Measurements from ENCODE around the gene TMED3.

TMED3 gene

DNA sequence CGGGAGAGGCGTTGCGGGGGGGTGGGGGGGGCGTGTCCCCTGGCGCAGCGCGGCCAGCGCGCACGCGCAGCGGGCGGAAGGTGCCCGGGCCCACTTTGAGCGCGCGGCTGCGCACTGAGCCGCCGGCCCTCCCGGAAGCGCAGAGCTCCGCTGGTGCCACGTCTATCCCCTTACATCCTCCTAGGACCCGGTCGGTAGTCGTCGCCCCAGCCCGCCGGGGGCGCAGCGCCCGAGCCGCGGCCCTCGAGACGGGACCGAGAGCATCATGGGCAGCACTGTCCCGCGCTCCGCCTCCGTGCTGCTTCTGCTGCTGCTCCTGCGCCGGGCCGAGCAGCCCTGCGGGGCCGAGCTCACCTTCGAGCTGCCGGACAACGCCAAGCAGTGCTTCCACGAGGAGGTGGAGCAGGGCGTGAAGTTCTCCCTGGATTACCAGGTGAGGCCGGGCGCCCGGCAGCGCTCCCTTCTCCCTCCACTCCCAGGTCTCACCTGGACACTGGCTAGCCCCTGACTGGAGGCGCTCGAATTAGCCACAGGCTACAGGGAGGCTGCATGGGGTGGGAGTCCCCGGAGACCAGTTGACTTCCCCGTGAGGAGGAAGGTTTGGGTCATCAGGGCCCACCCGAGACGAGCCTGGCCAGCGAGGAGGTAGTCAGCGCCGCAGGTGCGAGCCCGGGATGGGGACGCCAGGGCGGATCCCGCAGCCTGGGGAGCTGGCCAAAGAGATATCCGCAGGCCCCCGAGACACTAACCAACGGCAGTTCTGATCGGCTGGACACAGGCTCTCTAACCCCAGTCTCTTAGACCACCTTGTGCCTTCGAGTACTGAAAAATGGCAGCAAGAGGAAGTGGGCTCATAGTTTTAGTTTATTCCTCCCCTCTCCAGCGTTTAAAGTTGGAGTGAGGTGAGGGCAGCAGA, at the start of gene TMED3:
TMED3 (plus strand) TSS at position 128 of the 916 bp plus-strand sequence; CDS start at position 266, 138 bp downstream.
- DNase-seq = peak; percentile 66

DNA sequence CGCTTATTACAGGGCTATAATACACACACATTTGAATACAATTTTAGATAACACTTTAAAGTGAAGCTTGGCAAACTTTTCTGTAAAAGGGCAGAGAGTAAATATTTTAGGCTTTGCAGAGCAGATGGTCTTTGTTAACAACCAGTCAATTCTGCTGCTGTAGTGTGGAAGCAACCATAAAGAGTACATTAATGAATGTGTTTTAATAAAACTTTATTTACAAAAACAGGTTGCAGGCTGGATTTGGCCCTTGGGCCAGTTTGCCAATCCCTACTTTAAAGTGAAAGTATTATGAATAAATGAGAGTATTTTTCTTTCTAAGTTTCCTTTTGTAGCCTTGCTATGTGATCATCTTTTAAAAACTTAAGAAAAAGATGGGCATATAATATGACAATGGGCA, 49.1 kb upstream of the TMED3 start:
- no peak for DNase-seq

DNA sequence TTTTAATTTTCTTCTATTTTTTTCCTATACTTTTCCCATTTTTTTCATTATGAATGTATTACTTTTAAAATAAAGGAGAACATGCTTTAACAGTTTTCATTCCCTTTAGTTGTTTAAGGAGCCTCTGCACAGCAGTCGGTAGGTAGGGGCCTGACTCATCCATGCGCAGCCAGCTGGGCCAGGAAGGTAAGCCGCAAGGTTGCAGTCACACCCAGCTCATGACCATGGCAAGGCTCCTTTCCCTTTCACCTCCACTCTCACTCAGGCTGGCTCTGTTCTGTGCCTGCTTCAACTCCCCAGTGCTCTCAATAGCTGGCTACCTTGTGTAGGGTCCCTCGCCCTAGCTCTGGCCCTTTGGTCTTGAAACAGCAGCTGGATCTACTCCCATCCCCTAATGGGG, 45.7 kb upstream of the TMED3 start:
- no peak for DNase-seq

DNA sequence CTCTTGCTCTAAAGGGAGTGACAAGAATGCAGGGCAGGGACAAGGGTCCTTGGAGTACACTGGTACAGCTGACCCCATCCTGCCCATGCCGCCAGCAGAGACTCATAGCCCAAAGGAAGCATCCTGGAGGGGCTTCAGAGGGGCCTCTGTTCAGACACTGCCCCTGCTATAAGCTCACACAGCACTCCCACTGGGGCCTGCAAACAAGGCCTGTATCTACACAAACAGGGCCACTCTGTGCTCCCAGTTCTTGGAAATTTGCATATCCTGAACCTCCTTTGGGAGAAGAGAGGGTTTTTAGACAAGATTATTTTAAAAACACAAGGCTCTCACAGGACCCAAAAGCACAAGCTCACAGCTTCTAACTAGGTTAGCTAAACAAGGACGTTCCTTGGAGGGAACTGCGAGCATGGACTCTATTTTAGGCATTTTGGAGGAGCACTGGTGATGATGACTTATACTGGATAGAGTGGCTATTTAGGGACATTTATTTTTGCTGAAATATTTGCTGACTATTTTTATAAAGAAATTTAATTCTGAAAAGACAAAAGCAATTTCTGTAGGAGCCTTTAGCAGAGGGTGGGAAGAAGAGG, 44.8 kb upstream of the TMED3 start:
- no peak for DNase-seq

DNA sequence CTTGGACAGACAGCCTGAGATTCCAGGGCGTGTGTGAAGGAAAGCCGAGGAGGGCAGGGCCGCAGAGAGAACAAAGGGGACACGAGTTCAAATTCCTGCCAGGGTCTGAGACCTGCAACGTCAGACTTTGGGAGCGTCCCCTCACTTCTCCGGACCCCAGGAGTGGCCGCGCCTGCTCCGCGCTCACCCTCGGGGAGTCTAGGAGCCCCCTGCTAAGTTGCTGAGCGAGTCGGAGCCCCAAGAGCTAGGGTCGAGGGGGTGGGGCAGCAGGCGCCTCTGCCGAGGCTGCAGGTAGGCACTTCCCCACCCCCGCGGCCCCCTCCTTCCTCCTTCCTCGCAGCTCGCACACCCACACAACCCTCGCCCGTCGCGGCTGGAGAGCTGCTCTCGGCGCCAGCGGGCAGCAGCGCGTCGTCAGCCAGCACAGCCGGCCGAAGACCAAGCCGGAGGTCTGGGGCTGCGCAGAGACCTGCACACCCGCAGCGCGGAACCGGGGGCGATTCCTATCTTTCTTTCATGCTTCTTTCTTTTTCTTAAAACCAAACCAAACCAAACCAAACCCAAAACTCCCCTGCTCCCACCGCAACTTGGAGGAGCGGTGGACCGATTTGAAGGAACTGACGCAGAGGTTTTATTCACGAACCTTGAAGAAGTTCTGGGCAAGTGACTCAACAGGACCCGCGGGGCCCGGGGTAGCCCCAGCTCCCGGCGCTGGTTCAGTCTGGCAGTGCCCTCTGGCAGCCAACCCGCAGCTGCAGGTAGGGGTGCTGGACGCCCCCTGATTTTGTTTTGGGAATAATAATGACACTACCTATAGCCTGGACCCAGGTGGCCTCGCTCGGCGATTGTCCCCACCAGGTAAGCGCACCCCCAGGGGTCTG, 28.3 kb upstream of the TMED3 start, which contains the start of gene ANKRD34C:
ANKRD34C (plus strand) TSS at position 352 of the 881 bp plus-strand sequence. CDS start 10,563 bp downstream, outside the sequence.
- peak; percentile 10 for DNase-seq

DNA sequence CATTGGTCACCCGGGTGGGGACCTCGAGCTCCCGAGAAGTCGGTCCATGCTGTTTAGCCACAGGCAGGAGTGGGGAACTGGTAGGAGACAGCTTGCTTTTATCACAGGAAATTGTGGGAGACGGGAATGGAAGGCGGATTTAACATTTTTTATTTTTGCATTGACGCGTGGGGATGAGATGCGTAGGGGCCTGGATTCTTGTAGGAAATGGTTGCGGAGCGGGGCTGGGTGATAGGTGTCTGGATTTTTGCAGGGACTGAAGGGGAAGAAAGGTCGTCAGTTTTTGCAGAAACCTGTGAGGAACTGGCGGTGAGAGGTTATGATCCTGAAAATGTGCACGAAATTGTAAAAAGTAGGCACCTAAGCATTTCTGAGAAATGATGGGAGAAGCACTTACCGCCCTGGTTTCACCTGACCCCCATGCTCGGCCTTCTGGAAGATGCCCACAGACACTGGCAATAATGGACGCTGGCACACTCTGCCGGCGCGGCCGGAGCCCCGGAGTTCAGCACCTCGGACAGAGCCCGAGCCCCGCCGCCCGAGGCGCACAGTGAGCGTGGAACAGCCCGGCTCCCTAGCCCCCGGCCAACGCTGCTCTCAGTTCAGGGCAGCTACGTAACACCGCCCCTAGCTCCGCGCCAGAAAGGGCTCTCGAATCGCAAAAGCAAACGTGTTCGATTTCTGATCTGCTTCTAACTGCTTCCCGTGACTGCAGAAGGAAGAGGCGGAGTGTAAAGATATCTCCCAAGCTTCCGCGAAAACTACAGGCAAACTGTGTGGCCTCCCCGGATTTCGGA, 27.5 kb upstream of the TMED3 start:
- DNase-seq = peak; percentile 11

DNA sequence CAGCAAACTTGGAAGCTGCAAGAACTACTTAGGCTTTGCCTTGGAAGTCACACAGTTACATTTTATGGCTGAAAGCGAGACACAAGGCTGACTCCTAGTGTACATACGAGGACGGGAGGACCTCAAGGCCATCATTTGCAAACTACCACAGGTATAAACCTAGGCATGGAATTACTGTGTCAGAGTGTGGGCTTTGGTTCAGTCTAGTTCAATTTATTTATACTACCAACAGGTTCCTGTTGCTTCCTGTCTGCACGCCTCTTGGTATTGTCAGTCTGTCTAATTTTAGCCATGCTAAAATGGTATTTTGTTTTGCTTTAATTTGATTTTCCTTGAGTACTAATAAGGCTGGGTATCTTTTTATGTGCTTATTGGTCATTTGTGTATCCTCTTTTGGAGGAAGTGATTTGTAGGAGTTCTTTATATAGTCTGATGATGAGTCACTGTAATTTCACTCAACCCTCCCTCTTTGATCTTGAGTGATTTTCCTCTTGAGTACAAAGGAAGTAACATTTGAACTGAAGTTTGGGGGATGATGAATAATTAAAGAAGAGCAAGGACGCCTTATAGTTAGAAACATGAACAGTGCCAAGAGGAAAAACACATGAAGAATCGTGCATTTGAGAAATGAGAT, 20.2 kb upstream of the TMED3 start:
- DNase-seq = no peak

DNA sequence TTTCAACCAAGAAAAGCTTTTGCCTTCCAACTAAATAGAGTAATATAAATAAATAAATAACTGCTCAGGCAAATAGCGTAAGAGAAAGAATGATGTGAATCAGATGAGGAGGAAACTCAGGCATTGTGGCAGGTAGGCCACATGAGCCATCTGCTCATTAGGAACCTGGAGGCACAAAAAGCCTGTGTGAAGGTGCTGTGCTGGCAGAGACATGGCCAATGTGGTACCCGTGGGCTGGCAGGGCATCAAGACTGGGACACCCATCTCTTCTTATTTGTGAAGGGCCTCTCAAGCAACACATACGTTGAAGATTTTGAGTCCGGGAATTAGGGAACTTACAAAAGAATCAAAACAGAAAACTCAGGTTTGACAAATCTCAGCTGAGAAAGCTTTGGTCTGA, 18.9 kb upstream of the TMED3 start:
- no peak for DNase-seq

DNA sequence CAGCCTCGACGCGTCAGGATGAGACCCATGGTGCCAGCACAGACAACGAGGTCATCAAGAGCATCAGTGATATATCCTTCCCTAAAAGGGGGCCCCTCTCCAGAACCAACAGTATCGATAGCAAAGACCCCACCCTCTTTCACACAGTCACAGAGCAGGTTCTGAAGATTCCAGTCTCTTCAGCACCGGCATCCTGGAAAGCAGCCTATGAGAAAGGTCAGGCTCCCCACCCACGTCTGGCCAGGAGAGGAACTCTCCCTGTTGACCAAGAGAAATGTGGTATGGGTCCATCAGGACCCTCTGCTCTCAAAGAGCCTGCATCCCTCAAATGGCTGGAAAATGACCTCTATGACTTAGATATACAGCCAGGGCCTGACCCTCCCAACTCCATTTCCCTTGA, 16.8 kb upstream of the TMED3 start:
- no peak for DNase-seq

DNA sequence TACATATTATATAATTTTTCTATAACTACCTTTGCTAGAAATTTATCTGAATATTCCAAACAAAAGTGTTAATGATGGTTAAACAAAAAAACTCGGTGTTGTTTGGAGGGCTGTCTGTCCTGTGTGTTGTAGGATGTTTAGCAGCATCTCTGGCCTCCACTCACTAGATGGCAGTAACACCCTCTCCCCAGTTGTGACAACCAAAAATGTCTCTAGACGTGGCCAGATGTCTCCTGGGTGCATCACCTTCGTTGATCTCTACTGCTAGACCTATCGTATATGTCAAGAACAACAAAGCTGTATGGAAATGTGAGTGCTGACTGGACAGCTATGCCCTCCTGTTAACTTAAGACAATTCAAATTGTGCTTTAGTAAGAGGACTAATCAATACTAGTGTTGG, 14.3 kb upstream of the TMED3 start:
- DNase-seq = no peak

DNA sequence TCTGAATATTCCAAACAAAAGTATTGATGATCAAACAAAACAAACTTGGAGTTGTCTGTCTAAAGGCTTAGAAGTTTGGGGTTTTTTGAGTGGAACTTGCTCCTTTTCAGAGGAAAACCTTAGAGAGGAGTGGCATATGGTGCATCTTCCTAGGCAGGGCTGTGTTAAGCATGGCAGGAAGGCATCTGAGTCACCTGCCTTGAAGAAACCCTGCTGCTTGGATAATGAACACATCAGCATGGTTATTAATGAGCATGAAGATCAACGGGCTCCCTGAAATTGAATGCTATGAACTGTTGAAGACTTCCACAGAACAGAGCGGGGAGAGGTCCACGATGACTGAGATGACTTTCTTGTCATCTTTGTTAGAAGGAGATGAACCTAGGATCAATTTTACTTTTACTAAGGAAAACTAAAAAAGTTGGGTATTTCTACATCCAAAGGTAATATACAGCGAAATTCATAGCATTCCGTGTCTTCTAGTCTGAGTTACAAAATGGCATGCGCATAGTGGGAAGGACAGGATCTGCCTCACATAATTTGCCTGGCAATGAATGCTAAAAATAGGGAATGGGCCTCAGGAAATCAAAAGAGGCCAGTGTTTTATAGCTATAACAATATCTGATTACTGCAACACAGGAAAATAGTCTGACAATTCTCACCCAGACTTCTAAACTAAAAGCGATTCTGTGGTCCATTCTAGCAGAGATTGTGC, 11.6 kb upstream of the TMED3 start:
- no peak for DNase-seq

DNA sequence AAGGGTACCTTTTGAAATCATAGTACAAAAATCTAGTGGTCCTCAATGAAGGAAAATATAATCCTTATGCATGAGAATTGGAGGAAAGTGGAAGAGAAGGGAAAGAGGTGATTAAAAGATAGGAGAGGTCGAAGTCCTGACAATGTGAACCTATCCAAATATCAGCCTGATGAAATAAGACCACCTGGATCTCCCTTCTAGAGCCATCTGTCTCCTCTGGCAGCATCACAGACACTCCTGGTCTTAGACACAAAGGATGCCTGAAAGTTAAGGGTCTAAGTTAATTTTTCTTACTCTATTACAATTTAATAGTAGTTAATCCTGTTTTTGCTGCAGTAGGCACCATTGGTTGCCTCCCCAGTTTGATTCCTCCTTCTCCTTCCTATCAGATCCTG, 11.1 kb upstream of the TMED3 start:
- DNase-seq = no peak

DNA sequence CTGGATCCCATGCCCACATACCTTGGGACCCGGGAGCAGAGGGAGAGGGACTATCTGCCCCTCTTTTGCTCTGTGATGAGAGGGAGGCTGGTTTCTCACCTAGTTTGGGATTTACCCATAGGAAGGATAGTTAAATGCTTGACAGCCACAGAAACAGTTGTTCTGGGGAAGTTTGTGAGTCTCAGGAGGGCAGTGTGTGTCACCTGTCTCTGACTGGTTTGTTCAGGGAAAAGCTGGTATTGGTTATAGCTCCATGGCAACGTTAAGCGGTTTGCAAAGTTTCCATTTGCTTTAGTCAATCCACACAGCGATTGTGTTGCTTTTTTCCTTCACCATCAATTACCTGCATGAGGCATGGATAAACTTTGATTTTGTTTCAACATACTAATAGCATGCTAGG, 3.7 kb upstream of the TMED3 start:
- DNase-seq = no peak

DNA sequence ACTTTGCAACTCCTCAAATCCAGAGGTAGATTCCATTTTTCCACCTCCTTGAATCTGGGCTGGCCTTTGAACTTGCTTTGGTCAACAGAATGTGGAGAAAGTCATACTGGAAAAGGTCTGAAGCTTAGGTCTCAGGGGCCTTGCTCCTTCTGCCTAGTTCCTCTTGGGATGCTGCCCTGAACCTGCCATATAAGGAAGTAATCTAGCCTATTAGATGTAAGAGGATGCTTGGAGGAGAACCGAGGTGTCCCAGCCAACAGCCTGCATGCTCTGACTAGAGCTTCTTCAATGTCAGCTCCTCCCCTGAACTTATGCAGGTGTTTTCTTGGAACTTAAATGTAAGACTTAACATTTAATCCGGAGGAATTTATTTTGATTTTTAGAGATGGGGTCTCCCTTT, 2.0 kb upstream of the TMED3 start:
- DNase-seq = no peak

DNA sequence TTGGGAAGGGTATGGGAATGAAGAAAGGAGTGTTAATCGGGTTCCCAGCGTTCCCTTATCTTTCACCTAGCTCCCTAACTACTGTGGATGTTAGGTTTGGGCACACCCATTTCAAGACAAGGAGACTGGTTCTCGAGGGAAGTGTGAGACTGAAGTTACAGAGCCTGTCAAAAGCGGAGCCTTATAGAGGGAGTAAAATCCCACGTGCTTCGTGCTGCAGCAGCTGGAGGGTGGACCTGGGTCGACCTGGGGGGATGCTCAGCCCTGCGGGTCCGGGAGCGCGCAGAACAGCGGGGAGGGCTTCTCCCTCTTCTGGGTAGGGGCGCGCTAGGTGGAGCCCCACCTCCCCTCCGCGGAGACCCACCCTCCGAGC, 314 bp upstream of the TMED3 start:
- peak; percentile 23 for DNase-seq

DNA sequence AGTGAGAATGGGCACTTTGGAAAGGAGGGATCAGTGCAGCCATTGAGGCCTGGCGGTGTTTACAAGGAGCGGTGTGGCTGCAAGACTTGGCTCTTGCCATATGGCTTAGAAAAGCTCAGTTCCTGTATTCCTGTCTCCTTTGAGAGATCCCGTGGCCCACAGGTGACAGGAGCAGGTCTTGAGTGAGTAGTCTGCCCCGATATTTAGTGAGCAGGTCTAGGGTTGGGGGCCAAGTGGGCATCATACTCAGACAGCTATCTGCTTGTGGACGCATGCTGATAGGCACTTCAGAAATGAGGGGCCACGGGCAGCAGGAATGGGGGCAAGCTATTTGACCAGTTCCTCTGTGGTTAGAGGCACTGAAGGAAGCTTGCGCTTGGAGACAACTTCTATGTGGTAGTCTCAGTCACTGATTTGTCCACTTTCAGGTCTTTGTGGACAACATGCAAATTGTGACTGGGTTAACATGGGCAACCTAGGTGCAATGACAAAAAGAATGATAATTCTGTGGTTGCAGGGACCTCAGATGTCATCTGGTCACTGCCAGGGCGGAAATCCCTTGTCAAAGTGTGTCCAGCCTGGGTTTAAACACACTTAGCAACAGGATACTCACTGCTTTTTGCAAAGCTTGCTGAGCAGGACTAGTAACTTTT, 1.1 kb downstream of the TMED3 start:
- no peak for DNase-seq

DNA sequence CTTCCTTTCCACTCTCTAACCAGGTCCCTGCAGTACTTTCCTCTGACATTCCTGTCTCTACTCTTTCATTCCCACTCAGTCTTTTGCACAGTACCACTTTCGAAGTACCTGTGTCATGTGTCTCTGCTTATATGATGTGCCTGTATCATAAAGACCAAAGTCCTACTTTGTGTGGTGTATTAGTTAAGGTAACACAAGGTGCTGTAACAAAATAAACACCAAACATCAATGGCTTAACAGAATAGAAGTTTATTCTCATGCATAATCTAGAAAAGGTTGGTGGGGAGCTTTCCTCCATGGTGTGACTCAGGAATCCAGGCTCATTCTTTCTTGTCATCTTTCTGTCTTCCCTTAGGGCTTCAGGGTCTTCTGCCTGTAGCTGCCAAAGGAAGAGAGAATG, 3.3 kb downstream of the TMED3 start:
- no peak for DNase-seq

DNA sequence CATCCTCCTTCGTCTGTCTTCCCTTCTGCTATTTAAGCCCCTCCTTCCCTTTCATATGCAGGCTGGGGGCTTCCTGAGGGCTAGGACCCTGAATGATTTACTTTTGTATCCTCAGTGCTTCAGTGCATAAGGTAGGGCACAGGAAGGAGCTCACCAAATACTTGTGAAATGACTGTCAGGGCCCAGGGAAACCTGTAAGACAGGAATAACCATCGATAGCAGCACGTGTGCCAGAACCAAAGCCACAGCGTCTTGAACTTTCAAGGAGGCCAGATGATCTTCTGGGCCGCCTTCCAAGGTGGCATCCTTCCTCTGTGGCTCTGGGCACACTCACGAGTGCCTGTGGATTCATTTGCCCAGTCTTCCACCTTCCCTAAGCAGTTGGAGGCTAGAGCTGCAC, 3.9 kb downstream of the TMED3 start:
- DNase-seq = no peak

DNA sequence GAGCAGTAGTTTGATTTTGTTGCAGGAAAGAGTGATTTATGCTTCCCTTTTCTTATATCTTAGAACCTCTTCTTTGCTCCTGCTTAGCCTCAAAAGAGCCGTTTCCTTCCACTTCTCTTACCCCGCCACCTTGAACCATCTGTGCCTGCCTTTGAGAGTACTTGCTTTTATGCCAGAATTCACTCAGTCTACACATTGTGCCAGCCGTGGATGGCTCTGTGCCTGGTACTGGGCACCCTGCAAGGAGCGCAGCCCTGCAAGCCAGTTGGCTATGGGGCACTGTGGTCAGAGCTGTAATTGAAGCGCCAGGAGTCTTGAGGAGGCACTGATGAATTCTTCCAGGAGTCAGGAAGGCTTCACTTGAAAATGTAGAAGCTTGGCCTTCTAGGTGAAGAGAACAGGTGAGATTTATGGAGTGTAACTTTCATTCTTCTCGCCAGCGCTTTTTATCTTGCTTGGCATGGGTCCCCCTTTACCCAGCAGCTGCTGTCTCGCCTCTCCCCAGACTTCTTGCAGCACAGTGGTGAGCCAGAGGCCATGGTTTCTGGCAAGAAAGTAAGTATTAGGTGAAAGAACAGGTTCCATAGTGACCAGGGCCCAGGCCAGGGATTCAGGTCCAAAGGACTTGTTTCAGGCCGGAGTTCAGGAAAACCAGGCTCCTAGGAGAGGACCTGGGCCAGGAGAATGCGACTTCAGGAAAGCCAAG, 4.9 kb downstream of the TMED3 start:
- DNase-seq = no peak

DNA sequence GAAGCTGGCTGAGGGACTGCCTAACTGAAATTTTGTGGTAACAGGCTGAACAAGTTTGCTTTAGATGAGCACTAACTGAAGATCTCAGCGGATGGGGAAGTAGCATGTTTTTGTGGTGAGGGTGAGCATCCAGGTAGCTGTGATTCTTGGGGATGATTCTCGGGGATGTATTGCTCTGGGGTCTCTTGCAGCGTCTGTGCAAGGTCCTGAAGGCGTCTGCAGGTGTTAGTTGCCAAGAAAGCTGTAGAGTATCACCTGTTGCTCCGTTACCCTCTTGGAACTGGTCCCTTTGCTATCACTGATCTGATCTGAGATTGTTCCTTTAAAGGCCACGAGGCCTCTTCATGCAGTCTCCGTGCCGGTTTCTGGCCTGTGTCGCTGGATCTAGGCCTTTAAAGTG, 6.0 kb downstream of the TMED3 start:
- DNase-seq = no peak

Measured in NCI-H510A treated with DMSO at 0.1 percent for 48 hours (cell line).